Measurements from ENCODE around the gene XRCC6.
A peak's percentile ranks its signal among the peaks of the same experiment; 100 is the strongest.
"Not testable (repeated sequence)": the region's sequence is repeated elsewhere in the genome, so short reads cannot be mapped to it uniquely, and the experiment has no call there.

XRCC6 gene

GRCh38 chr22:41683616-41684015, 62.5 kb downstream of the XRCC6 start:
- no peak for DNase-seq

GRCh38 chr22:41684194-41684593, 63.1 kb downstream of the XRCC6 start:
- DNase-seq, result no peak

GRCh38 chr22:41686890-41687289, 65.8 kb downstream of the XRCC6 start:
- not testable (repeated sequence) for DNase-seq

- no peak for DNase-seq
These were observed 66.8 kb downstream of the XRCC6 start for GRCh38 chr22:41687901-41688364.

GRCh38 chr22:41688365-41689211, 67.5 kb downstream of the XRCC6 start, which contains the start of gene SNU13:
Gene SNU13, minus strand, starts transcription at chr22:41688867. Its CDS starts 71 bp downstream, at chr22:41688796.
- peak; percentile 83 for DNase-seq

- DNase-seq, result no peak
These were observed 69.4 kb downstream of the XRCC6 start for GRCh38 chr22:41690476-41690875.

GRCh38 chr22:41695211-41695610, 74.1 kb downstream of the XRCC6 start:
- no peak for DNase-seq

GRCh38 chr22:41696703-41697102, 75.6 kb downstream of the XRCC6 start:
- no peak for DNase-seq

GRCh38 chr22:41697126-41697775, 76.2 kb downstream of the XRCC6 start:
- DNase-seq, result peak; percentile 93

- DNase-seq, result peak; percentile 74
These were observed 78.4 kb downstream of the XRCC6 start, which contains the start of gene MEI1 for GRCh38 chr22:41699264-41700107. Gene MEI1, plus strand, starts transcription at chr22:41699503. Its CDS starts 36 bp downstream, at chr22:41699539.

GRCh38 chr22:41700108-41700364, 78.9 kb downstream of the XRCC6 start:
- DNase-seq, result no peak

- DNase-seq, result no peak
These were observed 81.7 kb downstream of the XRCC6 start for GRCh38 chr22:41702763-41703162.

- DNase-seq, result no peak
These were observed 88.2 kb downstream of the XRCC6 start for GRCh38 chr22:41709341-41709740.

GRCh38 chr22:41713004-41713403, 91.9 kb downstream of the XRCC6 start:
- DNase-seq, result no peak
